A549 (cell line): ENCODE data around the gene DTHD1. TPM values are rescaled to one million over a fixed set of nuclear protein-coding genes. Genes with fewer than 3 reads are reported as not detected.

Experiments
- ATAC-seq, 2 experiments: fragments of 200-7000 bp in 1 of 2; fragments of >200 bp in 1 of 2; cut with Nextera tagmentation in 1 of 2; cut with Tn5 transposase in 1 of 2; 3 replicates each; pipeline versions ENCODE4 v1.8.0 to v1.9.1; 2018 to 2020; ENCODE audit warnings: mild to moderate bottlenecking in 1 of 2, moderate library complexity in 1 of 2
- CTCF ChIA-PET: fragments of 300-600 bp; sonication (Branson Sonifier 250); formaldehyde crosslinking; extraction: SDS; loops from one replicate; lab custom pipeline; 2021; ENCODE audit warnings: antibody characterized with exemption, inconsistent platforms; lab: Yijun Ruan, JAX
- POLR2A ChIA-PET: fragments of 350-600 bp; formaldehyde crosslinking; extraction: SDS; loops from one replicate; lab custom pipeline; 2021; ENCODE audit warnings: antibody characterized with exemption, inconsistent platforms; lab: Yijun Ruan, JAX
- DNase-seq, 2 experiments: peaks; one replicate each; pipeline versions ENCODE4 v3.0.0 to v3.0.0-alpha.2; 2011 to 2016; ENCODE audit warnings: low read depth in 1 of 2, low spot score in 1 of 2
- FAIRE-seq: peaks from 2 replicates; lab custom pipeline; 2011; peaks lifted over from hg19 to GRCh38; lab: Jason Lieb, UNC
- H3K27ac ChIP-seq, 2 experiments: fragments of >200 bp; sonication (Bioruptor Twin); formaldehyde crosslinking; 3 replicates each; pipeline ENCODE4 v1.5.1; 2016 to 2017
- H3K4me1 ChIP-seq: fragments of >200 bp; sonication (Bioruptor Twin); formaldehyde crosslinking; 3 replicates; pipeline ENCODE4 v1.6.1; 2016
- H3K4me2 ChIP-seq: fragments of >200 bp; sonication (Bioruptor Twin); formaldehyde crosslinking; 3 replicates; pipeline ENCODE4 v1.6.1; 2016
- H3K4me3 ChIP-seq: fragments of >200 bp; sonication (Bioruptor Twin); formaldehyde crosslinking; 3 replicates; pipeline ENCODE4 v1.5.1; 2016
- H3K9me3 ChIP-seq: fragments of >200 bp; sonication (Bioruptor Twin); formaldehyde crosslinking; 3 replicates; pipeline ENCODE4 v1.6.1; 2016
- CEBPB ChIP-seq, 2 experiments: fragments of >200 bp in 1 of 2; sonication (Bioruptor Twin) in 1 of 2; formaldehyde crosslinking in 1 of 2; IDR thresholded peaks; 2 replicates each; pipeline ENCODE4 v1.6.1; 2012 to 2016
- CTCF ChIP-seq: fragments of >200 bp; sonication (Bioruptor Twin); formaldehyde crosslinking; IDR thresholded peaks from 3 replicates; pipeline ENCODE4 v1.5.1; 2016
- E2F6 ChIP-seq: IDR thresholded peaks from 2 replicates; pipeline ENCODE4 v1.6.1; 2012; ENCODE audit warnings: low read depth, borderline replicate concordance
- EHF ChIP-seq: fragments of 250-450 bp; sonication (Bioruptor Pico); IDR thresholded peaks from 2 replicates; pipeline ENCODE4 v1.5.0; 2020; ENCODE audit warnings: mild to moderate bottlenecking
- ELK1 ChIP-seq: fragments of 150-350 bp; IDR thresholded peaks from 2 replicates; pipeline ENCODE4 v1.6.1; 2014; ENCODE audit warnings: low read depth, mild to moderate bottlenecking, low read length
- FOXS1 ChIP-seq: fragments of 250-450 bp; sonication (Bioruptor Pico); IDR thresholded peaks from 2 replicates; pipeline ENCODE4 v1.5.0; 2020; ENCODE audit warnings: mild to moderate bottlenecking, moderate library complexity
- HES2 ChIP-seq: fragments of >200 bp; sonication (Bioruptor Twin); formaldehyde crosslinking; IDR thresholded peaks from 2 replicates; pipeline ENCODE4 v1.6.1; 2016
- HEYL ChIP-seq: fragments of 250-450 bp; sonication (Bioruptor Pico); IDR thresholded peaks from 2 replicates; pipeline ENCODE4 v1.8.0; 2021; ENCODE audit warnings: mild to moderate bottlenecking, moderate library complexity
- HMGXB4 ChIP-seq: fragments of 250-450 bp; sonication (Bioruptor Pico); IDR thresholded peaks from 2 replicates; pipeline ENCODE4 v1.5.0; 2021; ENCODE audit warnings: mild to moderate bottlenecking, moderate library complexity, borderline replicate concordance
- JUNB ChIP-seq: fragments of >200 bp; sonication (Bioruptor Twin); formaldehyde crosslinking; IDR thresholded peaks from 2 replicates; pipeline ENCODE4 v1.6.1; 2016
- KDM1A ChIP-seq: fragments of 200-600 bp; sonication (generic); IDR thresholded peaks from 2 replicates; pipeline ENCODE4 v1.6.1; 2016; ENCODE audit warnings: low read depth, mild to moderate bottlenecking
- MAZ ChIP-seq: fragments of 150-350 bp; IDR thresholded peaks from 2 replicates; pipeline ENCODE4 v1.6.1; 2014; ENCODE audit warnings: antibody characterized with exemption, low read depth, low read length, borderline replicate concordance
- NFE2L2 ChIP-seq: fragments of 150-350 bp; conservative IDR thresholded peaks from 2 replicates; pipeline ENCODE4 v1.6.1; 2014; ENCODE audit warnings: low read length
- NR3C1 ChIP-seq: fragments of >200 bp; sonication (Bioruptor Twin); formaldehyde crosslinking; IDR thresholded peaks from 3 replicates; pipeline ENCODE4 v1.6.1; 2017
- PBX3 ChIP-seq: IDR thresholded peaks from 2 replicates; pipeline ENCODE4 v1.6.1; 2012
- PHF8 ChIP-seq: fragments of 200-600 bp; sonication (generic); IDR thresholded peaks from 2 replicates; pipeline ENCODE4 v1.6.1; 2016; ENCODE audit warnings: low read depth, mild to moderate bottlenecking, antibody characterized with exemption, moderate library complexity, borderline replicate concordance
- RAD21 ChIP-seq, 2 experiments: fragments of >200 bp in 1 of 2; sonication (Bioruptor Twin) in 1 of 2; formaldehyde crosslinking in 1 of 2; IDR thresholded peaks in 1 of 2; conservative IDR thresholded peaks in 1 of 2; 2 replicates in 1 of 2; 3 replicates in 1 of 2; pipeline ENCODE4 v1.6.1; 2012 to 2018; ENCODE audit warnings: inconsistent platforms in 1 of 2
- WGBS: methylation state at CpG from one replicate; pipeline ENCODE4 v1.1.6; 2017; ENCODE audit errors: missing lambda C conversion rate; 5-methylcytosine and 5-hydroxymethylcytosine counted together
- polyA plus RNA-seq, 4 experiments: library from polyadenylated mRNA; depleted of rRNA in 3 of 4; stranded (reverse); fragments of >200 nt; fragmentation: RNase III in 1 of 4; extraction: RNeasy Plus Mini Kit Qiagen cat#74134 plus additional on column Dnase treatment in 1 of 4; gene quantifications; 2 replicates in 3 of 4; 3 replicates in 1 of 4; pipeline ENCODE4 v1.2.3, GENCODE V29; 2011 to 2017

The DTHD1 gene
- polyA plus RNA-seq, 2 of the 4 experiments (the other 2 are of a cell fraction) = not detected

- DNase-seq = no peak
- ChIA-PET CTCF (no interaction called here), POLR2A (no interaction called here)
These were observed 42.5 kb downstream of the DTHD1 start for GRCh38 chr4:36323816-36324419.

GRCh38 chr4:36324808-36325207 is 43.4 kb downstream of the DTHD1 start:
- no peak for ATAC-seq
- POLR2A ChIA-PET = no interaction called here
- DNase-seq = no peak
- Histone ChIP-seq H3K4me3 (no peak overlapping the region), H3K4me1 (no peaks in the 10 kb centered on the region), H3K4me2 (no peak overlapping the region), H3K9me3 (no peaks in the 10 kb centered on the region), H3K27ac (no peak overlapping the region)
- no peak for FAIRE-seq
- TF ChIP-seq CTCF (no peak), HMGXB4 (CRISPR knock-in tag) (no peak), EHF (CRISPR knock-in tag) (no peak), RAD21 (conservative IDR thresholded peaks at IDR 0.05 in 1 of 2, IDR thresholded peaks at IDR 0.05 in 1 of 2) (no peak), FOXS1 (no peak), CEBPB (IDR thresholded peaks at IDR 0.05) (no peak), E2F6 (no peak), ELK1 (no peak), KDM1A (no peak)
- 64% methylated on average over 4 of the region's 4 CpGs for WGBS
- CTCF ChIA-PET = interaction anchor here (0.6 kb wide), 1 partner anchor 11 kb away, joined by 3 read pairs; no protein-coding TSS in a partner anchor

More at GRCh38 chr4:36323816-36324419, 42.5 kb downstream of the DTHD1 start:
- ATAC-seq (no peak), FAIRE-seq (no peak)
- Histone ChIP-seq H3K27ac (no peak overlapping the region), H3K4me3 (no peak overlapping the region), H3K4me1 (no peaks in the 10 kb centered on the region), H3K9me3 (no peaks in the 10 kb centered on the region), H3K4me2 (no peak overlapping the region)
- 10% methylated on average over 2 of the region's 2 CpGs for WGBS
- TF ChIP-seq CTCF (no peak), PBX3 (no peak), PHF8 (no peak), NR3C1 (no peak), HEYL (CRISPR knock-in tag) (no peak), JUNB (no peak), MAZ (no peak), NFE2L2 (no peak), HES2 (no peak), EHF (CRISPR knock-in tag) (no peak)
